Astrocyte (in vitro differentiated cells and primary cell): ENCODE data around the gene LILRB5.

Experiments used
- CTCF ChIP-seq: IDR thresholded peaks from 2 replicates; pipeline ENCODE4 v1.5.1; 2011; ENCODE audit warnings: low read depth, mild to moderate bottlenecking, inconsistent platforms, low read length, moderate library complexity; ENCODE audit not compliant: insufficient read depth
- EZH2 ChIP-seq: IDR thresholded peaks from 2 replicates; pipeline ENCODE4 v1.6.1; 2012; ENCODE audit warnings: mild to moderate bottlenecking, low read length, inconsistent platforms; ENCODE audit not compliant: insufficient read depth

- TF ChIP-seq CTCF (no peak), EZH2 (no peak)
These were observed 1.8 kb downstream of the LILRB5 start for GRCh38 chr19:54255105-54255775.
